GM12892 (cell line): Measurements from ENCODE around the gene ZNF200.

Source experiments
- POLR2A ChIP-seq: IDR thresholded peaks from 2 replicates; pipeline ENCODE4 v1.6.1; 2011; ENCODE audit warnings: low read depth, low read length, control low read depth
- POLR2AphosphoS5 ChIP-seq: IDR thresholded peaks from 2 replicates; pipeline ENCODE4 v1.6.1; 2011; ENCODE audit warnings: low read depth, low read length, control low read depth

GRCh38 chr16:3243882-3244281 is 8.9 kb upstream of the ZNF200 start:
- TF ChIP-seq POLR2AphosphoS5: no peak
- no peak for TF ChIP-seq POLR2A
